C4-2B (cell line): Measurements from ENCODE around the gene KL.

Experiments
- CTCF ChIP-seq: fragments of 450-650 bp; conservative IDR thresholded peaks from 2 replicates; pipeline ENCODE4 v1.5.1; 2017; ENCODE audit warnings: mild to moderate bottlenecking
- ZFX ChIP-seq: fragments of 450-650 bp; IDR thresholded peaks from 2 replicates; pipeline ENCODE4 v1.6.1; 2017

DNA sequence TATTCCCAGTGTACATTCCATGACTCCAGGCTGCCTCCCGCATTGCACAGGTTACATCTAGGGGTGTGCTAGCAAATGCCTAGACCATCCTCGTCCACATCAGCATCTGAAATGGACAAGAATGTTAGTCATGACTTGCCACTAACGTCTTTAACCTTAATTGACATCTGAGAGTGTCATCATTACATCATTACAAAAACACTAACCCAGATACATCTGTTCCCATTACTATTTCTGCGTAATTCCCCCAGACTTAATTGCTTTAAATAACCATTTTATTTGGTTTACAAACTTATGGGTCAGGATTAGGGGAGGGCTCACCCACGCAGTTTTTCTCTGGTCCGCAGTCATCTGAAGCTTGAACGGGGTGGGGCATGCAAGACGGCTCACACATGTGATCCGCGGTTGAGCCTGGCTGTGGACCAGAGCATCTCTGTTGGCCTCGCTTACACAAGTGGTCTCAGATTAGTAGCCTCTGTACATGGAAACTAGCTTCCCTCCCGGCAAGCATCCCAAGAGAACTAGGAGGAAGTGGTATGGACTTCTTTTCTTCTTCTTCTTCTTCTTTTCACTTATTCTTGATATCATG lies 15.9 kb downstream of the KL start:
- TF ChIP-seq CTCF (no peak), ZFX (no peak)
